Measurements from ENCODE around the gene DDIT3. TPM values are rescaled to one million over a fixed set of nuclear protein-coding genes. Genes with fewer than 3 reads are reported as not detected.
"Not testable (repeated sequence)": the region's sequence is repeated elsewhere in the genome, so short reads cannot be mapped to it uniquely, and the experiment has no call there.

Gene DDIT3
- polyA plus RNA-seq, 3 donors: 27.4 to 30.6 (median 28.1) TPM

DNA sequence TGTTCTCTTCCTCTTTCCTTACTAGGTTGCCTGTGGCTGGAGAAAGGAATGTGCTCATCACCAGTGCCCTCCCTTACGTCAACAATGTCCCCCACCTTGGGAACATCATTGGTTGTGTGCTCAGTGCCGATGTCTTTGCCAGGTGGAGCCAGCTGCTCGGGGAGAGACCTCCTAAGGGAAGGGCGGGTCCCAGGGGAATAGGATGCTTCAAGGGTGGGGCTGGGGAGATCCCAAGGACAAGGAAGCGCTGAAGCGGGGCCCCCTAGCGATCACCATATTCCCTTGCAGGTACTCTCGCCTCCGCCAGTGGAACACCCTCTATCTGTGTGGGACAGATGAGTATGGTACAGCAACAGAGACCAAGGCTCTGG, 22.2 kb downstream of the DDIT3 start:
- no peak overlapping the region for H3K27ac ChIP-seq (ENCODE audit: low read depth, low read length)
- WGBS, 3 donors: 85 to 94% (median 88%) methylated on average over 9 of the region's 9 CpGs

DNA sequence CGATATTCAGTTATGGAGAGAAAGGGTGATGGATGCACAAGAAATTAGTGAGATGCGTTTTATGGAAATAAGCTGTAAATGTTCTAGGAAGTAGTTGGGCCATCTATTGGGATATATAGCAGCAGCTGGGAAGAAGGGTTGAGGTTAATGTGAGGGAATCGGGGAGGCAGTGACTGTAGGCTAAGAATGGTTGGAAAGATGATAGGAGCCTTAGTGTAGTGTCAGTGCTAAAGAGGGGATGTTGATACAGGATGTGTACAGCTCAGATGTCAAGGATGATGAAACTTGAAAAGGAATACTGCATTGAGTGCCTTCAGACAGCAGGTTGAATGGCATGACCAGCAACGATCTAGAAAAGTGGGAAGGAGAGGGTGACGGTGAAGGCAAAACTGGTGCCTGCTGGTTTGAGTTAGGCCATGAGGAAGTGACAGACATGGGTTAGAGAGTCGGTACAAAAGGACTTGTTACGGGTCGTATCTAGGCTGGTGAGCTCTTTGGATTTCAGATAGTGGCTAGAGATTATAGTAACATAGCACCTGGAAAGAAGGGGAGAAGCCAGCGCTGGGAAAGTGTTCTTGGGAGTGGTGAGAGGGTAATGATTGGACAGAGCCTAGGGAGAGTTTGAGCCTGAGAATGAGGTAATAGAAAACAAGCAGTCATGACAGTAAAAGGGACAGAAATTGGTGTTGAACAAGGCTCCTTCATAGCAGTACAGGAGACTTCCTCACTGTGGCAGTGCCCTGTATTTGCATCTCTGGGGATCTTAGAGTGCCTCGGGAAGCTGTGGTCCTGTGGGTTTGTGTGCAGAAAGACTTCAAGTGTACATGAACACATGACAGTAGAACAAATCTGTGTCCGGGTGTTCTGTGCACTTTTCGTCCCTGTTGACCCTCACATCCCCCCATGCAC, 22.8 kb downstream of the DDIT3 start:
- H3K27ac ChIP-seq (ENCODE audit: low read depth, low read length): no peak overlapping the region
- 90 to 94% (median 93%) methylated on average over 12 of the region's 12 CpGs for WGBS, 3 donors

DNA sequence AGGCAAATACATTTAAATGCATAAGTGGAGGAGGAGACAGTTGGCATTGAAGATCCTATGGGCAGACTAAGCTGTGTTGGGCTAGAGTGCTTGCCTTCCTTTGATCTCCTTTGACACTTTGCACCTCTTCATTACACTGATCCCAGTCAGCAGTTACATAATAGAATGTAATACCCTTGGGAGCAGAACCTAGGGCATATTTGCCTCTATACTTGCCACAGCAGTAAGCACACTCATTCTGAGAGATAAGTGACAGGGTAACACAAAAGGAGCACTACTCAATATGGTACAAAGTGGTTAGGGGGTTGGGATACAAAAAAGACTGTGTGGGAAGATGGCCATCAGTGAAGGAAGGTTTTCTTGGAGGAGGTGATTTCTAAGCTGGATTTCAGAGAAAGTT, 23.5 kb downstream of the DDIT3 start:
- H3K27ac ChIP-seq (ENCODE audit: low read depth, low read length): no peak overlapping the region

DNA sequence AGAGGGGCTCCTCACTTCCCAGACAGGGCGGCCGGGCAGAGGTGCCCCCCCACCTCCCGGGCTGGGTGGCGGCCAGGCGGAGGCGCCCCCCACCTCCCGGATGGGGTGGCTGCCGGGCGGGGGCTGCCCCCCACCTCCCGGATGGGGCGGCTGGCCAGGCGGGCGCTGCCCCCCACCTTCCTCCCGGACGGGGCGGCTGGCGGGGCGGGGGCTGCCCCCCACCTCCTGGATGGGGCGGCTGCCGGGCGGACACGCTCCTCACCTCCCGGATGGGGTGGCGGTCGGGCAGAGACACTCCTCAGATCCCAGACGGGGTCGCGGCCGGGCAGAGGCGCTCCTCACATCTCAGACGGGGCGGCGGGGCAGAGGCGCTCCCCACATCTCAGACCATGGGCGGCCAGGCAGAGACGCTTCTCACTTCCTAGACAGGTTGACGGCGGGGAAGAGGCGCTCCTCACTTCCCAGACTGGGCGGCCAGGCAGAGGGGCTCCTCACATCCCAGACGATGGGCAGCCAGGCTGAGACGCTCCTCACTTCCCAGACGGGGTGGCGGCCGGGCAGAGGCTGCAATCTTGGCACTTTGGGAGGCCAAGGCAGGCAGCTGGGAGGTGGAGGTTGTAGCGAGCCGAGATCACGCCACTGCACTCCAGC, 25.1 kb downstream of the DDIT3 start:
- H3K27ac ChIP-seq (ENCODE audit: low read depth, low read length): not testable (repeated sequence)
- 94 to 97% (median 97%) methylated on average over 23 to 45 of the region's 48 CpGs for WGBS, 3 donors

DNA sequence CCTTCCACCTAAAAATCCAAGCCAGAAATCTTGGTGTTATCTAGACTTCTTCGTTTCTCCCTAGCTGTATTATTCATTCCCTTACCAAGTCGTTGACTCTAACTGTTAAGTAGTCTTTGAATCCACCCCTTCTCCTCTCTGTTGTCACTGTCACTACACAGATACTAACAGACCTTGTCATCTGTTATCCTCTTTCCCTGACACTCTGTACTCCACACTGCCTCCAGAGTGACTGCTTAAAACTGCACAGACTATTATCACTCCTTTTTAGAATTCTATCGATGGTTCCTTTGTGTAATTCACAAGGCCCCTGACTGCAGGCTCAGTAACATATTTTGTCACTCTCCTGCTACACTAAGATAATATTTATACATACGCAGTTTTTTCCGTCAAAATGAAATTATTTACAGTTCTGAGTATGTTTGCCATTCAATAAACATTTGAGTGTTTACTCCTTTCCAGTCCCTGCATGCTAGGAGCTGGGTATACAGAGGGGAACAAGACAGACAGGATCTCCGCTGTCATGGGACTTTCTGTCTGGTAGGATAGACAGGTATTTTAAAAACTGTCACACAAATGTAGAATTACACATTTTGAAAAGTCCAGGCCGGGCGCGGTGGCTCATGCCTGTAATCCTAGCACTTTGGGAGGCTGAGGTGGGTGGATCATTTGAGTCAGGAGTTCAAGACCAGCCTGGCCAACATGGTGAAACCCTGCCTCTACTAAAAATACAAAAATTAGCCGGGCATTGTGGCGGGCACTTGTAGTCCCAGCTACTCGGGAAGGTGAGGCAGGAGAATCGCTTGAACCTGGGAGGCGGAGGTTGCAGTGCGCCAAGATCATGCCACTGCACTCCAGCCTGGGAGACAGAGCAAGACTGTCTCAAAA, 28.7 kb downstream of the DDIT3 start:
- 88 to 96% (median 94%) methylated on average over 15 of the region's 15 CpGs for WGBS, 3 donors
- H3K27ac ChIP-seq (ENCODE audit: low read depth, low read length): no peak overlapping the region

DNA sequence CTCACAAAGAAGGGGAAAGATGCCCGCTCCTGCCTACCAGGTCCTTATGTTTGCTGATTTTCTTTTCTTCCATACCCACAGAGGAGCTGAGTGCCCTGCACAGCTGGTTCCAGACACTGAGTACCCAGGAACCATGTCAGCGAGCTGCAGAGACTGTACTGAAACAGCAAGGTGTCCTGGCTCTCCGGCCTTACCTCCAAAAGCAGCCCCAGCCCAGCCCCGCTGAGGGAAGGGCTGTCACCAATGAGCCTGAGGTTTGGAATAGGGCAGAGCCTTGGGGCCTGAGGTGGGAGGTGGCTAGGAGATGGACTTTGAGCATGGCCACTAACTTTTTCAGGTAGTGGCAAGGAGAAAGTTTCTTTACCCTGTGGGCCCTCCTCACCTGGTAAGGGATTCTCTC, 30.2 kb downstream of the DDIT3 start:
- H3K27ac ChIP-seq (ENCODE audit: low read depth, low read length): no peak overlapping the region
- 93 to 97% (median 97%) methylated on average over 4 of the region's 4 CpGs for WGBS, 3 donors

DNA sequence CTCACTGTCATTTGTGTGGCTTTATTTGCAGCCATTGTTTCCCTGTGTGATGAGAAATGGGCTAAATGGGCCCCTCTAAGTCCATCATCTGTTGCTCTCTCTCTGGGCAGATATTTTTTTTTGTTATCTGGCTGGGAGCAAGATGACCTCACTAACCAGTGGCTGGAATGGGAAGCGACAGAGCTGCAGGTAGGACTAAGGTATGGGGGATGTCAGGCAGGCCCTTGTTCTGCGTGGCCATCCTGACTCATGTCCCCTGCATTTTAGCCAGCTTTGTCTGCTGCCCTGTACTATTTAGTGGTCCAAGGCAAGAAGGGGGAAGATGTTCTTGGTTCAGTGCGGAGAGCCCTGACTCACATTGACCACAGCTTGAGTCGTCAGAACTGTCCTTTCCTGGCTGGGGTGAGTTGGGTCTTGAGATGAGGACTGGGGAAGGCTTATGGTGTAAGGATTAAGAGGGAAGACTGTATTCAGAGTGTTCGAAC, 31.1 kb downstream of the DDIT3 start:
- 76 to 89% (median 89%) methylated on average over 5 of the region's 5 CpGs for WGBS, 3 donors
- H3K27ac ChIP-seq (ENCODE audit: low read depth, low read length): no peak overlapping the region

DNA sequence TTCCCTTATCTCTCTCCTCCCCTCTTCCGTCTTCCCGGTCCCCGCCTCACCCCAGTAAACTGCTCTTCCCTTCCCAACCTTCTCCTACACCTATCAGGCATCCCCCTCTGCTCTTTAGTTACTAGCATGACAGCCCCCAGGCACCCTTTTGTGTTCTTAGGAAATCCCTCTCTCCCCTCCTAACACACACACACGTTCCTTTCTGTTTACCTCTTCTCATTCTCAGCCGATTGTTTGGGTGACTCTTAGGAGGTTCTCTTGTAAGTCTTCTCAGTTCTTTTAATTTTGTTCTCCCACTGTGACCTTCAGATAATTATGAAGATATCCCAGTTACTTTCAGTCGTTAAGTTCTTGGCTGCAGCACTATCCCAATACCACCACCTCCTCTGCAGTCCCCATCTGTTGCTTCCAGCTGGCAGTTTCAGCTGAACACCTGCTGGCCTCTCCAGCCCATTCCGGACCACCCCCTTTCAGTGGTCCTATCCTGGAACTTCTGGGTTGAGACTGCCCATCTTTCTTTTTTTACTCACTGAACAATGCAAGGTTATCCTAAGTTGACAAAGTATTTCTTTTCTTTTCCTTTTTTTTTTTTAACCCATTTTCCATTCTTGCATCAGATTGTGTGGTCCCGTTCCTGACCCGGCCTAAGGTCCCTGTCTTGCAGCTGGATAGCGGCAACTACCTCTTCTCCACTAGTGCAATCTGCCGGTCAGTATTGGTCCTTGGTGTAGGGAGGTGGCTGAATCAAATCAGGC, 31.7 kb downstream of the DDIT3 start:
- H3K27ac ChIP-seq (ENCODE audit: low read depth, low read length): no peak overlapping the region
- WGBS, 3 donors: 18 to 31% (median 30%) methylated on average over 11 of the region's 11 CpGs

DNA sequence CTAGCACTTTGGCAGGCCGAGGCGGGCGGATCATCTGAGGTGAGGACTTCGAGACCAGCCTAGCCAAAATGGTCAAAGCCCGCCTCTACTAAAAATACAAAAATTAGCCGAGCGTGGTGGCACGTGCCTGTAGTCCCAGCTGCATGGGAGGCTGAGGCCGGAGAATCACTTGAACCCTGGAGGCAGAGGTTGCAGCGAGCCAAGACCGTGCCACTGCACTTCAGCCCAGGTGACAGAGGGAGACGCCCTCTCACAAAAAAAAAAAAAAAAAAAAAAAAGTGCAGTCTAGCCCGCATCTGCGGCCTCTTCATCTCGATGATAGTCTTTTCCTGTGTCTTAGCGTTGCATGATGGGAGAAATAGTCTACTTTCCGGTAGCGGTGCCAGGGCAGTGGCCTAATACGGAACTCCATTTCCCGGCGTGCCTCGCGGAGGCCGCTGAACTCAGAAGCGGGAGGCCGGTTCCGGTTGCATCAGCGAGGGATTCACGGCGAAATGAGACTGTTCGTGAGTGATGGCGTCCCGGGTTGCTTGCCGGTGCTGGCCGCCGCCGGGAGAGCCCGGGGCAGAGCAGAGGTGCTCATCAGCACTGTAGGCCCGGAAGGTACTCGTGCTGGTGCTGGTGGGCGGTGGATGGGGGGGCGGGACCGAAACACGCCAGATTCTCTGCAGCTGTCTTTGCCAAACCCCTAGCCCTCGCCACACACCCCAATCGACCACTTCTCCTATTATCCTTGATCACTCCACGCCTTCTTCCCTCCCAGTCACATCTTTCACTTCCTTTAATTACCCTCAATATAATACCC, 32.5 kb downstream of the DDIT3 start, which contains the start of gene MARS1:
TSS of gene MARS1 (plus strand) at position 472 of the 805 bp plus-strand sequence. CDS start at position 495, 23 bp downstream.
- 8 to 10% (median 9%) methylated on average over 42 to 47 of the region's 47 CpGs for WGBS, 3 donors

DNA sequence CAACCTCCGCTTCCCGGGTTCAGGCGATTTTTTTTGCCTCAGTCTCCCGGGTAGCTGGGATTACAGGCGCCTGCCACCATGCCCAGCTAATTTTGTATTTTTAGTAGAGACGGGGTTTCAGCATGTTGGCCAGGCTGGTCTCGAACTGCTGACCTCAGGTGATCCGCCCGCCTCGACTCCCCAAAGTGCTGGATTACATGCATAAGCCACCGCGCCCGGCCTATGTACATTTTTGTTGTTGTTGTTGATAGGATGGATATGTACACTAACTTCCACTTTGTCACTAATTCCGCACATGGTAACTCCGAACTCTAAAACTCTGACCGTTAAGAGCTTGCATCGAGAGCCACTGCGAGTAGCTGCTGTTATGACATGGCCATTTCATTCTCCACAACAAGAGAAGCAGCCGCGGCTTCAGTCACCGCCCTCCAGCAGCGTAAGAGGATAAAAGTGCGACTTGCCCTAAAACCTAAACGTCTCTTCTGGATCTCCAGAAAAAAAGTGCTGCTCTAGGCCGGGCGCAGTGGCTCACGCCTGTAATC, 33.2 kb downstream of the DDIT3 start:
- WGBS, 3 donors: 81 to 90% (median 87%) methylated on average over 27 of the region's 27 CpGs
- H3K27ac ChIP-seq (ENCODE audit: low read depth, low read length): no peak overlapping the region

More for the DNA sequence above, 32.5 kb downstream of the DDIT3 start, which contains the start of gene MARS1:
- no peak within 1 kb of the TSS for H3K27ac ChIP-seq (ENCODE audit: low read depth, low read length)

DNA sequence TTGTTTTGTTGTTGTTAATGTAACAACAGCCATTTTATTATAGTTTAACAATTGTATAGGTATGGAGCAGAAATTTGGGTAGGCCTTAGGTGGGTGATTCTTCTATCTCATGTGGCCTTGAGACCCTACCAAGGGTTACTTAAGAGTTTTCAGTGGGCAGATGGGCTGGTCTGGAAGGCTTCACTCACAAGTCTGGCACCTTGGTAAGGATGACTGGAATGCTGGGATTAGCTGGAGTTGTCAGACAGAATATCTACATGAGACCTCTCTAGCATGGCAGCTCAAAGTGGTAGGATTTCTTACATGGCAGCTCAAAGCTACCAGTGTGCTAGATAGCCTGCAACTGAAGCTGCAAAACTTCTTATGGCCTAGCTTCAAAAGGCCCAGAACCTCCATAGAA, 34.6 kb downstream of the DDIT3 start:
- H3K27ac ChIP-seq (ENCODE audit: low read depth, low read length): no peak overlapping the region

DNA sequence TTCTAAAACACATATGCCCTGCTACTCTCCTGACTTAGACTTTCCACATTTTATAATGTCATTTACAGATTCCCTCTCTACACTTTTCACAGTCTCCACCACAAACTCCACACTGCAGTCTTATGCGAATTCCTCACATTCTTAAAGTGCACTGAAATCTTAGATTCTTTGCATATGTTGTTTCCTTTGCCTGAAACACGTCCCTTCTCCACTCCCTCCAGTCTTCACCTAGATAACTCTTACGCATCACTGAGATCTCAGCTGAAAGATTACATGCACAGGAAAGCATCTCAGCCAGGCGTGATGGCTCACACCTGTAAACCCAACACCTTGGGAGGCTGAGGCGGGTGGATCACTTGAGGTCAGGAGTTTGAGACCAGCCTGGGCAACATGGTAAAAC, 36.8 kb downstream of the DDIT3 start:
- WGBS, 3 donors: 51 to 64% (median 56%) methylated on average over 5 of the region's 5 CpGs
- no peak overlapping the region for H3K27ac ChIP-seq (ENCODE audit: low read depth, low read length)

DNA sequence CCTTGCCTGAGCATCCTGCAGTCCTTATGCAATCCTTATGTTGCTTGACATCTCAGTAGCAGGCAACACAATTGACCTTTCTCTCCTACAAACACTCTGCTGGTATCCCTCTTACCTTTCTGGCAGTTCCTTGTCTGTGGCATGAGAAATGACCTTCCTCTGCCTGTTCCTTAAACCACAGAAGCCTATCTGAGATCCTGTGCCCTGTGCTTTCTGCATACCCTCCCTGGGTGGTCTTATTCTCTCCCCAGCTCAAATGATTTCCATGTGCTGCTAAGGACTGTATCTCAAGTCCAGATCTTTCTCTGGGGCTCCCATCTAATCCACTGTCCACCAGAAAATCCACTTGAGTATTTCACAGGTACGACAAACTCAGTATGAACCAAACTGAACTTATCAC, 38.6 kb downstream of the DDIT3 start:
- WGBS, 3 donors: 61 to 86% (median 74%) methylated on average over 1 of the region's 1 CpG
- no peak overlapping the region for H3K27ac ChIP-seq (ENCODE audit: low read depth, low read length)

DNA sequence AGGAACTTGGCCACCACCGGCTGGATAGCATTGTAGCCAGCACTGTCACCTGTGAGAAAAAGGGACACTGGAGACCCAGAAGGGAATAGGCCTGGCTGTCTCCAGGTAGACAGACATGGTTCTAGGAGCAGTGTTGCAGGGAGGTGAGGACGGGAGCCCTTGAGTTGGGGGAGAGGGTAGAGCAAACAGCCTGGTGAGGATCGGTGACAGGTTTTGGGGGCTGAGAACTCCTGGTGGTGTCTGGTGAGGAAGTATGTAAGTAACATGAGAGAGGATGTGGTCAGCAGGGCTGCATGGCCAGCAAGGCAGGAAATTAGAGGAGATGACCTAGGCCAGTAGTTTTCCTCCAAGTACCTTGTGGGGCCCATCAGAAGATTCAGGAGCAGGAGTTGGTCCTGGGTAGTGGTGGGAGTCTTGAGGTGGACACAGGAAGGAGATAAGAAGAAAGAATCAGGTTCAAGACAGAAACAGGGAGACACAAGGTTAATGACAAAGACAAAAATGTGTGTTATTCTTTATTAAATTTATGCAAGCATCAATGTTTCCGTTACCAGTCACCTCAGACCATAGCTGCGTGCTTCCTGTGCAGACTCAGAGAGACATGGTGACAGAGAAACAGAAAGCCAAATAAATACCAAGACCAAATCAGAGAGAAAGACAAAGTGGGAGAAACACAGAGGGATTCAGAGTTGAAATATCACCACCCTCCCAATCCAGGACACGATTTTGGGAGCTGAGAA, 40.8 kb downstream of the DDIT3 start, which contains the start of gene ARHGAP9:
TSS of gene ARHGAP9 (minus strand) at position 491 of the 740 bp plus-strand sequence. CDS start at position 31, 460 bp downstream.
- WGBS, 3 donors: 49 to 70% (median 61%) methylated on average over 6 of the region's 6 CpGs
- H3K27ac ChIP-seq (ENCODE audit: low read depth, low read length): peak within 1 kb of the TSS; percentile 19

DNA sequence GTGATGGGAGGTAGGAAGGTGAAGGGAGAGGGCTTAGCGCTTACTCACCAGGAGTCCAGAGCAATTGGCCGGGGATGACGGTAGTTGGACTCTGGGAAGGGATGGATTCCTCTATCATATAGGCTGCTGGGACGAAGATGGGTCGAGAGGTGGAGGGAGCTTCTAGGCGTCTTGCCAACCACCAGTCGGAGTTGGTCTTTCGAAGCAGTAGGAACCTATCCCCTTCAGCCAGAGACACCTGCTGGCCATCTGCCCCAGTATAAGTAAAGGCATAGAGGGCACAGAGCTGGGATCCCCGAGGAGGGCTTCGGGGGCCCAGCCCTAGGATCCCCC, 41.3 kb downstream of the DDIT3 start:
- 78 to 81% (median 79%) methylated on average over 10 of the region's 10 CpGs for WGBS, 3 donors

More for the DNA sequence above, 41.3 kb downstream of the DDIT3 start:
- peak overlapping the region; percentile 19 for H3K27ac ChIP-seq (ENCODE audit: low read depth, low read length)
